Globus pallidus (tissue), 1 donor: ENCODE results near the gene CELF5.
"Not testable (repeated sequence)": the region's sequence is repeated elsewhere in the genome, so short reads cannot be mapped to it uniquely, and the experiment has no call there.

Source experiments
- DNase-seq: peaks from one replicate; pipeline ENCODE4 v3.0.0-alpha.2; 2015; ENCODE audit warnings: low spot score

The CELF5 gene

DNA sequence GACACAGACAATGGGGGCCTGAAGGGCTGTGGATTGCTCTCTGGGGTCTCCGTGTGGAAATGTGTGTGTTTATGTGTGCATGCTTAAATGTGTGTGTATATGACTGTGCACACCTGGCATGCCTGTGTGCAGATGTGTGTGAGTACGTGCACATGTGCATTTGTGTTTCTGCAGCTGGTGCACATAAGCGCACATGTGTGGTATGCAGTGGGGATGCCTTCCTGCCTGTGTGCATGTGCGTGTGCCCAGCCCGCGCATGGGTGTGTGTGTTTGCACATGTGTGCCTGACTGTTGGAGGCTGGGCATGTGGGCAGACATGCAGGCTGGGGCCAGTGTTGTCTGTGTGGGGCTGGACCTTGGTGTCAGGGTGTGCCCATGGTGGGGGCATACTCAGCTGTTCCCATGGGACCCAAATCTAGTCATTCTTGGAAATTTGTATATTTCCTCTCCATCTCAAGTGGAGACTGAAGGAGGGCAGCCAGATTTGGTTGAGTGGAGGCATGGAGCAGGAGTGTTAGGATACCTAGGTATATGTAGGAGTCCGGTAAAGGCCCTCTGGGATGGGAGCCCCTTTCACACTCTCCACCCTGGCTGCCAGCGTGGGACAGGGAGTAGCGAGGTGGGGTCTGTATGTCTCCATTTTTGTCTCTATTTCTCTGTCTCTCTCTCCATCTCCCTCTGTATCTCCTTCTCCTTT is 49.9 kb downstream of the CELF5 start:
- DNase-seq = no peak

DNA sequence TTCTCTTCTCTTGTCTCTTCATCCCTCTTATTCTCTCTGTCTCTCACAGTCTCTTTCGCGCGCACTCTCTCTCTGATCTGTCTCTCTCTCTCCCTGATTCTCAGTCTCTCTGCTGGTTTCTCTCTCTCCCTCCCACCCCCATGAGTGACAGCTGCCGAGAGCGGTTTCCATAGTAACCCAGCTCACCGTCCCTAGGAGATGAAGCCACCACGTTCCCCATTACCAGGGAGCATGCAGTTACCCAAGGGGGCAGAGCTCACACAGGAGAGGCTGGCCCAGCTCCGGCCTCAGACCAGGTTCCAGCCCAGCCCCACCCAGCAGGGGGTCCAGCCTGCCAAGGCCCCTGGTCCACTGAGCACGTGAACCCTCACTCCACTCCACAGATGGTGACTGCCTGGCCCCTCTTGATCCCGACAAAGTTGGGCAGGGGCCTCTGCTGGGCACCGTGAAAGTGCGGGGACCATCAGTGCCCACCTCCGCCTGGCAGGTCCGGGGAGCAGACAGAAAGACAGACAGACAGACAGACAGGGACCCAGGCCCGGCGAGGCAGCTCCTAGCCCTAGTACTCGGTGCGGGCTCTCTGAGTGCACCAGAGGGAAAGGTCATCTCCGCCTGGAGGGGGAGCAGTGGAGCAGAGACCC is 50.6 kb downstream of the CELF5 start:
- DNase-seq = no peak

DNA sequence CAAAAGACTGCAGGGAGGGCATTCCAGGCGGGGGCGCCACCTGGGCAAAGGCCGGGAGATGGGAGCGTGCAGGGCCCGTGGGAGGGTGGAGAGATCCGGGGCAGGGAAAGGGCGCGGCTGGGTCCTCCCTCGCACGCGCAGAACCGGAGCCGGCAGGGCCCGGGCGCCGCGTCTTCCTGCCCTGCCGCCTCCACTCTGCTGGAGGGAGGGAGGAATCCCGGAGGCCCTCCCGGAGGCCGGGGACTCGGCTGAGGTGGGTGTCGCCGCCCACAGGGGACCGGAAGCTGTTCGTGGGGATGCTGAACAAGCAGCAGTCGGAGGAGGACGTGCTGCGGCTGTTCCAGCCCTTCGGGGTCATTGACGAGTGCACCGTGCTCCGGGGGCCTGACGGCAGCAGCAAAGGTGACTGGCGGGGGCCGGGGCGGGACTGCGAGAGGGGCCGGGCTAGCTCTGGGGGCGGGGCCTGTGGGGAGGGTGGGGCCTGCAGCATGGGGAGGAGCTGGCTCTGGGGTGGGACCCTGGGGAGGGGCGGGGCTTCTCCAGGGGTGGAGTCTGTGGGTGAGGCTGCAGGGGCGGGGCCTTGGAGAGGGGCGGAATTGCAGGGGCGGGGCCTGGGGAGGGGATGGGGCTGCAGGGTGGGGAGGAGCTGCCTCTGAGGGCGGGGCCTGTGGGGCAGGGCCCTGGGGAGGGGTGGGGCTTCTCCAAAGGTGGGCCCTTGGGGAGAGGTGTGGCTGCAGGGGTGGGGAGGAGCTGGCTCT is 51.3 kb downstream of the CELF5 start:
- DNase-seq = no peak

DNA sequence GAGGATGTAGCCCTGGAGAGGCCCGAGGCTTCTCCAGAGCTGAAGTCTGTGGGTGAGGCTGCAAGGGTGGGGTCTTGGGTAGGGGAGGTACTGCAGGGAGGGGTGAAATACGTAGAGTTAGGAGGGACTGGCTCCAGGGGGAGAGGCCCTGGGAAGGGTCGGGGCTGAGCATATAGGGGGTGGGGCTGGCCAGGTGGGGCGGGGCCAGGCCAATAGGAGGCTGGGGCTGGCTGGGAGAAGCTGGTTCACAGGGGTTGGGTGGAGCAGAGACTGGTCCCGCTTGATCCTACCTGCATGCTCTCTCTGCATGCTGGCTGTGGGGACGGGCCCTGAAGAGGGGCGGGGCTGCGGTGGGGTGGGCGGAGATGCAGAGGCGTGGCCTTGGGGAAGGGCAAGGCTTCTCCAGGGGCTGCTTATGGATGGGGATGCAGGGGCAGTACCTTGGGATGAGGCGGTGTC is 51.9 kb downstream of the CELF5 start:
- DNase-seq = no peak

DNA sequence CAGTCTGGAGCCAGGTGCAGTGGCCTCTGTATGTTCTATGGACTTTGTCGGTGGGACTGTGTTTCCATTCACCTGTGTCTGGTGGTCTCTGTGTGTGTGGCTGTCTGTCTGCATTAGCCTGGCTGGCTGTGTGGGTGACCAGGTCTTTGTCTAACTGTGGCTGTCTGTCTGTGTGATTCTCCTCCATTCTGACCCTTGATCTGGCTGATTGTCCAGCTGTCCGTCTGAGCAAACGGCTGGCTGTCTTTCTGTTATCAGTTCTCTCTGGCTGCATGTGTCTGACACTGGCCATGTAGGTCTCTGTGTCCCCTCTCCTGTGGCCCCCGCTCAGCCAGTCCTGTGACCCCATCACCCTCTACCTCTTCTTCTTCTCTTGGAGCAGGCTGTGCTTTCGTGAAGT is 53.2 kb downstream of the CELF5 start:
- no peak for DNase-seq

DNA sequence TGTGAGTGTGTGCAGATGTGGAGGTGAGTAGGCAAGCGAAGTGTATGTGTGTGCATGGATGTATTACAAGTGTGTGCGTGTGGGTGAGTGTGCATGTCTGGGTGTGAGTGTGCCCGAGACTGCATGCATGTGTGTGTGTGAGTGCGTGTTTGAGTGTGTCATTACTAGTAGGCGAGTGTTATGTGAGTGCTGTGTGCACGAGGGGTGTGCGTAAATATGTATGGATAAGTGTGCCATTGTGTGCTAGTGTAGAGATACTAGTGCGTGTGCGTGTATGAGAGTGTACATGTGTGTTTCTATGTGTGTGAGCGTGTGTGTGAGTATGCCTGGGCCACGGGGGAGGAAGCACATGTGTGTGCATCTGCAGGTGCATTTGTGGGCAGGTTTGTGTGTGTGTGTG is 53.8 kb downstream of the CELF5 start:
- no peak for DNase-seq

DNA sequence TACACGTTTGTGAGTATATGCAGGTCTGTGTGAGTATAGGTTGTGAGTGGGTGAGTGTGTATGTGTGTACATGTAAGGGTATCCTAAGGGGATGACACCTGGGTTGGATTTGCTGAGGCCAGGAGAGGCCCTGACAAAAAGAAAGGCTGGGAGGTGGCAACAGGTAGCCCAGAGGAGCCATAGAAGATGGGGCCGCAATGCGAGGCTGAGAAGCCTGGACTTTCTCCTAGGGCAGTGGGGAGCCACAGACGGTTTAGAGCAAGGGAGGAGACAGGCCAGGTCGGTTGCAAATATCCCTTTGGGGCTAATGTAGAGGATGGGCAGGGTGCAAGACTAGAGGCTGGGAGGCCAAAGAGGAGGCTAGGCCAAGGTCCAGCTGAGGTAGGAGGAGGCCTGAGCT is 54.3 kb downstream of the CELF5 start:
- DNase-seq = no peak

DNA sequence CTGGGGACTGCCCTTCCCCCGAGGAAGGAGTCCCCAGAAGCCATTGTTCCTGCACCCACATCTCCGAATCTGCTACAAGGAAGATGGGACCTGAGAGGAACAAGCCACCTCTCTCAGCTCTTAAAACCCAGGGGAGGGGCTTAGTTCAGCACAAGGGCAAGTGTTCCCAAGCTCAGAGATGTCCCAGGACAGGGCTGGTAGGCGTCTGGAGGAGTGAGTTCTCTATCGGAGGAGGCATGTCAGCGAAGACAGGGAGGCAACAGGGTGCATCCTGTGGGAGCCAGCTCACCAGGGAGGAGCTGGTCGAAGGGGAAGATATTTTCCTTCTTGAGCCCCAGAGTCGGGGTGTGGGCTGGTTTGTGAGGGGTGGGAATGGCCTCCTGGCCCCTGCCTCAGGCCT is 54.8 kb downstream of the CELF5 start:
- DNase-seq = no peak

DNA sequence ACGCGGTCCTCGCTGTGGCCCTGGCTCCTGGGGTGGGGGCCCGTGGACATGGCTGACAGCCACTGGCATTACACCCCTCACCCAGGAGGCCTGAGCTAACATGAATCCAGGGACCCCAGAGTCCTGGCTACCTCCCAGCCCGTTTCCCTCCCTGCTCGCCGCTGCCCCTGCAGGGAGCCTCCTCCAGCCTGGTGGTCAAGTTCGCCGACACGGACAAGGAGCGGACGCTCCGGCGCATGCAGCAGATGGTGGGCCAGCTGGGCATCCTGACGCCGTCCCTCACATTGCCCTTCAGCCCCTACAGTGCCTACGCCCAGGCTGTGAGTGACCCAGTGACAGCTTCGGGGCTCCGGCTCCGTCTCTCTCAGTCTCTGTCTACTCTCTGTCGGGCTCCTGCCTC is 56.6 kb downstream of the CELF5 start:
- no peak for DNase-seq

DNA sequence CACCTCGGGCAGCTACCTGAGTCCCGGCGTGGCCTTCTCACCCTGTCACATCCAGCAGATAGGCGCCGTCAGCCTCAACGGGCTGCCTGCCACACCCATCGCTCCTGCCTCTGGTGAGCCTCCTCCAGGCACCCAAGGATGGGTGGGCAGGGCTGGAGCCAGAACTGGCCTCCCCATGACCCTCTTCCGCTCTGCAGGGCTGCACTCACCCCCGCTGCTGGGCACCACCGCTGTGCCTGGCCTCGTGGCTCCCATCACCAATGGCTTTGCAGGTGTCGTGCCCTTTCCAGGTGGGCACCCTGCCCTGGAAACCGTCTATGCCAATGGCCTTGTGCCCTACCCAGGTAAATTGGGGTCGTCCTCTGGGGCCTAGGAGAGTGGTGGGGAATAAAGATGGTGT is 57.7 kb downstream of the CELF5 start:
- no peak for DNase-seq

DNA sequence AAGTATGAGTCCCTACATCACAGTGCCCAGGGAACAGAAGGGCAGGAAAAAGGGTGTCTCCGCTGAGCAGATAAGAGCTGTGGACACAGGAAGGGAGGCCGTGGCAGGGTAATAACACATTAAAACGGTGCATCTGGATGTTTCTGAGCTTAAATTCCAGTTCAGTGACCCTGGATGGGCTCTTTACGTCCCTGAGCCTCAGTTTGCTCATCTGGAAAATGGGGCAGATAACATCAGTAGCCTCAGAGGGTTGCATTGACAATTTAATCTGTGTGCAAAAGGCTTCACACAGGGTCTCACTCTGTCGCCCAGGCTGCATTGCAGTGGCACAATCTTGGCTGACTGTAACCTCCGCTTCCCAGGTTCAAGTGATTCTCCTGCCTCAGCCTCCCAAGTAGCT is 58.1 kb downstream of the CELF5 start:
- no peak for DNase-seq

DNA sequence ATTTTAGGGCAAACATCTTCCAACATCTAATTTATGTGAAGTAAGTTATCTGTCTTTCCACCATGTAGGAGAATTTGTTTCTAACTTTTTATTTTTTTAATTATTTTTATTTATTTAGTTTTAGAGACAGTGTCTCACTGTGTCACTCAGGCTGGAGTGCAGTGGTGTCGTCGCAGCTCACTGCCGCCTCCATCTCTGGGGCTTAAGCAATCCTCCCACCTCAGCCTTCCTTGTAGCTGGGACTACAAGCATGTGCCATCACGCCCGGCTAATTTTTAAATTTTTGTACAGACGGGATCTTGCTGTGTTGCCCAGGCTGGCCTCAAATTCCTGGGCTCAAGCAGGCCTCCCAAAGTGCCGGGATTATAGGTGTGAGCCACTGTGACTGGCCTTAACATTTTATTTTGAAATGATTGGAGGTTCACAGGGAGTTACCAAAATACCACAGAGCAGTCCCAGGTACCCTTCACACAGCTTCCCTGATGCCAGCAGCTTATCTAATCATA is 58.8 kb downstream of the CELF5 start:
- DNase-seq = no peak

DNA sequence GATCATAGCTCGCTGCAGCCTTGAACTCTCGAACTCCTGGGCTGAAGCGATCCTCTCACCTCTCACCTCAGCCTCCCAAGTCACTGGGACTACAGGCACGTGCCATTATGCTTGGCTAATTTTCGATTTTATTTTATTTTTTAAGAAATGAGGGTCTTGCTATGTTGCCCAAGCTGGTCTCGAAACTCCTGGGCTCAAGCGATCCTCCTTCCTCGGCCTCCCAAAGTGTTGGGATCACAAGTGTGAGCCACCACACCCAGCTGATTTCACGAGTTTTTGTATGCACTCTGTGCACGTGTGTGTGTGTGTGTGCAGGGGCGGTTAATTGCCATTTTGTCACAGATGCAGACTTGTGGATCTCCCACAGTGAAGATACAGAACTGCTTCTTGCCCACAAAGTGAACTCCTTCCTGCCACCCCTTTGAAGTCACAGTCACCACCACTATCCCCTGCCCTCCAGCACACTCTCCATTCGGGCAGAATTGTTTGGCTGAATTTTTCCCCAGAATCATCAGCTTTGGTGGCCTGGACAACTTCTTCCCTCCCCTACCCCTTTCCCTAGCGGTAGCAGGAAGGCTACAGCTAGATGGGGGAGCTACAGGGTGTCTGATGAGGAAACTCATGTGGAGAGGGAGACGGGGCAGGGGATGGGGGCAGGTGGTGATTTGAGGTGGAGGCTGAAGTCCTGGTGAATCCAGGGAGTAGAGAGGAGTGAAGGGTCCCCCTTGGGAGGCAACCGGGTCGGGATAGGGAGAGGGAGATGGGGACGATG is 59.6 kb downstream of the CELF5 start:
- no peak for DNase-seq

DNA sequence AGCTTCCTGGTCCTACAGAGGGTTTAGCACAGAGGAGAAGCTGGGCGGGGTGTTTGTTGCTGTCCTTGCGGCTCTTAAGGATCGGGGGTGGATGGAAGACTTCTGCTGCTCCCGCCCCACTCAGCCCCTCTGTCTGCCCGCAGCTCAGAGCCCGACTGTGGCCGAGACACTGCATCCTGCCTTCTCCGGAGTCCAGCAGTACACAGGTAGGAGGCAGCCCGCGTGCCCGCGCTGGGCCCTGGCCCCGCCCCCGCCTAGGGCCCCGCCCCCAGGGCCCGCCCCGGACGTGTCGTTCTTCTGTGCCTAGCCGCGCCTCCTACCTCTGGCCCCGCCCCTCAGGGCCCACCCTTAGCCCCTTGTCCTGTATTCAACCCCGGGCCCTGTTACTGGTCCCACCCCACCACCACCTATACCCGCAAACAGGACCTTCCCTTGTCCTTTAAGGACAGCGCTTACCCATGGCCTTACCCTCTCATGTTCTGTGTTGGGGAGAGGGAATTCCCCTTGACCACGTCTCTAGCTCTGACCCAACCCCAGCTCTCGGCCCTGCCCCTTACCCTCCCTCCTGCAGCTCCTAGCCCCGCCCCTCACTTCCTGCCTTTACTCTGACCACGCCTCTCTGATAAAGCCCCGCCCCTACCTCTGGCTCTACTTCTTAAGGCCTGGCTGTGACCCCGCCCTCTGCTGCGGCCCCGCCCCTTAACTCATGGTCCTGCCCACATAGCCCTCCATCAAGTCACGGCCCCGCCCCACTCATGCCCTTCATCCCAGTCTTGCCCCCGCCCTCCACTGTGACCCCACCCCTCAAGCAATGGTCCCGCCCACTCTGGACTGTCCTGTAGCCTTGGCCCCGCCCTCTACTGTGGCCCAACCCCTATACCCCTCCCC is 60.5 kb downstream of the CELF5 start:
- no peak for DNase-seq

DNA sequence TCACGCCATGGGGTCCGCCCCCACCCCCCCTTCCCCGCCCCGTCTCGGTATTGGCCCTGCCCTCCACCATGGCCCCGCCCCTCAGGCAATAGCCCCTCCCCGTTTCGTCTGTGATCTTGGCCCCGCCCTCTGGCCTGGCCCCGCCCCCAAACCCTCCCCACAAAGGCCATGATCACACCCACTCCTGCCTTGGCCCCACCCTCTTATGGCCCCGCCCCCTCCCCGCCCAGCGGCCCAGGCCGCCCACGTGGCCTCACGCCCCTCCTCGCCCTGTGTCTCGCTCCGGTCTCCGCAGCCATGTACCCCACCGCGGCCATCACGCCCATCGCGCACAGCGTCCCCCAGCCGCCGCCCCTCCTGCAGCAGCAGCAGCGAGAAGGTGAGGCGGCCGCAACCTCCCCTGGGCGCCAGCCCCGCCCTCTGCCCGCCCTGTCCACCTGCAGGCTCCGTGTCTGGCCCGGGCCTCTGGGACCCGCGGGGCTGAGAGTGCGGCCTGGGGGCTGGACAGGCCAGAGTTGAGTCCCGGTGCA is 61.3 kb downstream of the CELF5 start:
- no peak for DNase-seq

DNA sequence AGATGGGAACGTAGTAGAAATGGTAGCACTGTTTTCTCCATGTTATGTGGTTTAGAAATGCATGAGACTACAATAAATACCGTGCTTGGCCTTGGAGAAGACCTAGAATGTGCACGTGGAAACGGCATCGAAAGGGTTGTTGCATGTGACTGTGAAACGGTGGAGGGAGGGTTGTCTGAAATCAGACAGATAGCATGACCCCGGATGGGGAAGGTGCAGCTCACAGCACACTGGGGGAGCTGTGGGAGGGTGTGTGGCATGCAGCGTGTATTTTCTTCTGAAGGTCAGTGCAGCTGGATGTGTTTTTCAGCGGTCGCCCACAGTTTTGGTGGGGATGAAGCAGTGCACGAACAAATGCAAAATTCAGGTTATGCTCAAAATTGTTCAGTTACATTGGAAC is 63.4 kb downstream of the CELF5 start:
- DNase-seq = no peak

DNA sequence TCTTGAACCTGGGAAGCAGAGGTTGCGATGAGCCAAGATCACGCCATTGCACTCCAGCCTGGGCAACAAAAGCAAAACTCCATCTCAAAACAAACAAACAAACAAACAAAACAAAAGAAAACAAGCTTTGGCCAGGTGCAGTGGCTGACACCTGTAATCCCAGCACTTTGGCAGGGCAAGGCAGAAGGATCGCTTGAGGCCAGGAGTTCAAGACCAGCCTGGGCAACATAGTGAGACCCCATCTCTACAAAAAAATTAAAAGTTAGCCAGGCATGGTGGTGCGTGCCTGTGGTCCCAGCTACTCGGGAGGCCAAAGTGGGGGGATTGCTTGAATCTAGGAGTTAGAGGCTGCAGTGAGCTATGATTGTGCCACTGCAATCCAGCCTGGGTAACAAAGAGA is 64.0 kb downstream of the CELF5 start:
- DNase-seq = not testable (repeated sequence)

DNA sequence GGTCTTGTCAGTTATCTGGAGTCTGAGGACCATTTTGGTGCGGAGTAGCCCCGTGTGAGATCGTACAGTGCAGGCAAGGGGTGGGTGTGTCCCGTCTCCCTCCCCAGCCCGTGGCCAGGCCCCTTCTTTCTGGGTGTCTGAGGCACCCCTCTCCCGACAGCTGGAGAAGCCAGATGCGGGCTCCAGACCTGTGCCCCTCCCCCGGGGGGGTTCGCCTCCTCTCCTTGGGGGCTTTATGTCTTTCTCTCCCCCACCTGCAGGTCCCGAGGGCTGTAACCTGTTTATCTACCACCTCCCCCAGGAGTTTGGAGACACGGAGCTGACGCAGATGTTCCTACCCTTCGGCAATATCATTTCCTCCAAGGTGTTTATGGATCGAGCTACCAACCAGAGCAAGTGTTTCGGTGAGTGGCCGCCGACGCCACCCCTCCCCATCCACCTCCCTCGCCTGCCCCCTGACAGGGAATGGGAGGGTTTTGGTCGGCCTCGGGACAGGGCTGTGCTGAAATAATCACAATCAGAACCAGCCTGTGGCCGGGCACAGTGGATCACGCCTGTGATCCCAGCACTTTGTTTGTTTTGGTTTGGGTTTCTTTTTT is 65.6 kb downstream of the CELF5 start:
- no peak for DNase-seq

DNA sequence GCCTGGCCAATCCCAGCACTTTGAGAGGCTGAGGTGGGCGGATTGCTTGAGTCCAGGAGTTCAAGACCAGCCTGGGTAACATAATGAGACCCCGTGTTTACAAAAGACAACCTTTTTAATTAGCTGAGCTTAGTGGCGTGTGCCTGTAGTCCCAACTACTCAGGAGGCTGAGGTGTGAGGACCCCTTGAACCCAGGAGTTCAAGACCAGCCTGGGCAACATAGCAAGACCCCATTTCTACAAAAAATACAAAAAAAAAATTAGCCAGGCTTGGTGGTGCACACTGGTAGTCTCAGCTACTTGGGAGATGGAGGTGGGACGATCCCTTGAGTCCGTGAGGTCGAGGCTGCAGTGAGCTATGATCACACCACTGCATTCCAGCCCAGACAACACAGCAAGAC is 66.4 kb downstream of the CELF5 start:
- DNase-seq = not testable (repeated sequence)

DNA sequence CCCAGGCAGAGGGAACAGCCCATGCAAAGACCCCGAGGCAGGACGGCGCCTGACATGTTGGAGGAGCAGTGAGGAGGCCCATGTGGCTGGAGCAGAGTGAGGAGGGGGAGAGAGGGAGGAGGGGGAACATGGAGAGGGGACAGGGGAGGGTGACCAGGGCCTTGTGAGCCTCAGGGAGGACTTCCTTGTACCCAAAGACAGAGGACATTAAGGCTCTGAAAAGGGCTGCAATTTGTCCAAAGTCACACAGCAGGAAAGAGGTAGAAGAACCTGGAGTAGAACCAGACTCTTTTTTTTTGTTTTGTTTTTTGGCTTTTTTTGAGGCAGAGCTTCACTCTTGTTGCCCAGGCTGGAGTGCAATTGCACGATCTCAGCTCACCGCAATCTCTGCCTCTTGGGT is 67.2 kb downstream of the CELF5 start:
- DNase-seq = no peak
